ENCODE measurements around the gene RASGRF1.

The RASGRF1 gene

DNA sequence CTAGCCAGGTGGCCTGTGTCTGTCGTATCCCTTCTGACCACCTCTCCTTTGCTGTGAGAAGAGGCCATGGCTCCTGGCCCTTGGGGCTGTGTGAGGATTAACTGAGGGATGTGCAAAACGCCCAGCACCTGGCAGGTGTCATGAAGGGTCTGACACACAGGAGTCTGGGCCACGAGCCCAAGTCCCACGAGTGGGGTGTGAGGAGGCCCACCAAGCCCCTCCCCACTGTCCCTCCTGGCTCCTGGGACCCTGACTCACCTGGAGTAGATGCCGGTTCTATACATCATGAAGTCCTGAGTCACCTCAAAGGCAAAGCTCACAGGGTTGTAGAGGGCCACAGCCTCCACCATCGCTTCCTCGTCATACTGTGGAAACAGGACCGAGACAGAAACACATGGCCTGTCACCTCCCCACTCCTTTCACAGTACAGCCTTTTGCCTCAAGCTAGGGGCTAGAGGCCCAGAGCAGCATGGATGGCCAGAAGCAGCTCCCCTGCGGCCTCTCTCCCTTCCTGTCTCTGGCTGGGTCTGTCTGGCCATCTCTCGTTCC, 165.4 kb downstream of the RASGRF1 start:
- no peak overlapping the region for H3K4me3 ChIP-seq (ENCODE audit: low read depth, low read length)
- ChIA-PET CTCF (interaction anchor here (0.6 to 3.1 kb wide), 4 partner anchors 12 to 187 kb away, joined by 3 to 24 read pairs (median 4); no protein-coding TSS in a partner anchor), POLR2A (interaction anchor here (0.5 kb wide), 1 partner anchor 18 kb away, joined by 4 read pairs; no protein-coding TSS in a partner anchor)
- TF ChIP-seq, protein P1, sequence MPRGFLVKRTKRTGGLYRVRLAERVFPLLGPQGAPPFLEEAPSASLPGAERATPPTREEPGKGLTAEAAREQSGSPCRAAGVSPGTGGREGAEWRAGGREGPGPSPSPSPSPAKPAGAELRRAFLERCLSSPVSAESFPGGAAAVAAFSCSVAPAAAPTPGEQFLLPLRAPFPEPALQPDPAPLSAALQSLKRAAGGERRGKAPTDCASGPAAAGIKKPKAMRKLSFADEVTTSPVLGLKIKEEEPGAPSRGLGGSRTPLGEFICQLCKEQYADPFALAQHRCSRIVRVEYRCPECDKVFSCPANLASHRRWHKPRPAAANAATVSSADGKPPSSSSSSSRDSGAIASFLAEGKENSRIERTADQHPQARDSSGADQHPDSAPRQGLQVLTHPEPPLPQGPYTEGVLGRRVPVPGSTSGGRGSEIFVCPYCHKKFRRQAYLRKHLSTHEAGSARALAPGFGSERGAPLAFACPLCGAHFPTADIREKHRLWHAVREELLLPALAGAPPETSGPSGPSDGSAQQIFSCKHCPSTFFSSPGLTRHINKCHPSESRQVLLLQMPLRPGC (tag by site-specific recombination; IDR thresholded peaks at IDR 0.05): no peak
- TF ChIP-seq, protein P2, sequence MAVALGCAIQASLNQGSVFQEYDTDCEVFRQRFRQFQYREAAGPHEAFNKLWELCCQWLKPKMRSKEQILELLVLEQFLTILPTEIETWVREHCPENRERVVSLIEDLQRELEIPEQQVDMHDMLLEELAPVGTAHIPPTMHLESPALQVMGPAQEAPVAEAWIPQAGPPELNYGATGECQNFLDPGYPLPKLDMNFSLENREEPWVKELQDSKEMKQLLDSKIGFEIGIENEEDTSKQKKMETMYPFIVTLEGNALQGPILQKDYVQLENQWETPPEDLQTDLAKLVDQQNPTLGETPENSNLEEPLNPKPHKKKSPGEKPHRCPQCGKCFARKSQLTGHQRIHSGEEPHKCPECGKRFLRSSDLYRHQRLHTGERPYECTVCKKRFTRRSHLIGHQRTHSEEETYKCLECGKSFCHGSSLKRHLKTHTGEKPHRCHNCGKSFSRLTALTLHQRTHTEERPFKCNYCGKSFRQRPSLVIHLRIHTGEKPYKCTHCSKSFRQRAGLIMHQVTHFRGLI (tag by site-specific recombination; IDR thresholded peaks at IDR 0.05): no peak
- TF ChIP-seq ZNF791 (tag by site-specific recombination; IDR thresholded peaks at IDR 0.05) (no peak), ZSCAN23 (tag by site-specific recombination; IDR thresholded peaks at IDR 0.05) (no peak), ZNF175 (tag by site-specific recombination; IDR thresholded peaks at IDR 0.05) (no peak), ZNF404 (tag by site-specific recombination; IDR thresholded peaks at IDR 0.05) (no peak), ZSCAN30 (tag by site-specific recombination; IDR thresholded peaks at IDR 0.05) (no peak), FEZF1 (tag by site-specific recombination; IDR thresholded peaks at IDR 0.05) (no peak), SCRT1 (tag by site-specific recombination; IDR thresholded peaks at IDR 0.05; ENCODE audit: borderline replicate concordance) (no peak)
- TF ChIP-seq, protein P3, sequence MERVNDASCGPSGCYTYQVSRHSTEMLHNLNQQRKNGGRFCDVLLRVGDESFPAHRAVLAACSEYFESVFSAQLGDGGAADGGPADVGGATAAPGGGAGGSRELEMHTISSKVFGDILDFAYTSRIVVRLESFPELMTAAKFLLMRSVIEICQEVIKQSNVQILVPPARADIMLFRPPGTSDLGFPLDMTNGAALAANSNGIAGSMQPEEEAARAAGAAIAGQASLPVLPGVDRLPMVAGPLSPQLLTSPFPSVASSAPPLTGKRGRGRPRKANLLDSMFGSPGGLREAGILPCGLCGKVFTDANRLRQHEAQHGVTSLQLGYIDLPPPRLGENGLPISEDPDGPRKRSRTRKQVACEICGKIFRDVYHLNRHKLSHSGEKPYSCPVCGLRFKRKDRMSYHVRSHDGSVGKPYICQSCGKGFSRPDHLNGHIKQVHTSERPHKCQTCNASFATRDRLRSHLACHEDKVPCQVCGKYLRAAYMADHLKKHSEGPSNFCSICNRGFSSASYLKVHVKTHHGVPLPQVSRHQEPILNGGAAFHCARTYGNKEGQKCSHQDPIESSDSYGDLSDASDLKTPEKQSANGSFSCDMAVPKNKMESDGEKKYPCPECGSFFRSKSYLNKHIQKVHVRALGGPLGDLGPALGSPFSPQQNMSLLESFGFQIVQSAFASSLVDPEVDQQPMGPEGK (tag by site-specific recombination; IDR thresholded peaks at IDR 0.05): no peak
- H3K9me3 ChIP-seq (ENCODE audit: control insufficient read depth, insufficient read depth, low read depth, low read length): no peaks in the 10 kb centered on the region
- no peaks in the 10 kb centered on the region for H3K4me1 ChIP-seq (ENCODE audit: control insufficient read depth, insufficient read depth, low read length)
- no peak overlapping the region for H3K27ac ChIP-seq (ENCODE audit: extremely low read depth, low read depth, low read length)
- H3K36me3 ChIP-seq (ENCODE audit: control insufficient read depth in 2 of 2, insufficient read depth in 1 of 2, low read length in 2 of 2): peaks cover 16 to 61% of the 10 kb centered on the region in 2 experiments; a peak in 2 of 3 replicates

DNA sequence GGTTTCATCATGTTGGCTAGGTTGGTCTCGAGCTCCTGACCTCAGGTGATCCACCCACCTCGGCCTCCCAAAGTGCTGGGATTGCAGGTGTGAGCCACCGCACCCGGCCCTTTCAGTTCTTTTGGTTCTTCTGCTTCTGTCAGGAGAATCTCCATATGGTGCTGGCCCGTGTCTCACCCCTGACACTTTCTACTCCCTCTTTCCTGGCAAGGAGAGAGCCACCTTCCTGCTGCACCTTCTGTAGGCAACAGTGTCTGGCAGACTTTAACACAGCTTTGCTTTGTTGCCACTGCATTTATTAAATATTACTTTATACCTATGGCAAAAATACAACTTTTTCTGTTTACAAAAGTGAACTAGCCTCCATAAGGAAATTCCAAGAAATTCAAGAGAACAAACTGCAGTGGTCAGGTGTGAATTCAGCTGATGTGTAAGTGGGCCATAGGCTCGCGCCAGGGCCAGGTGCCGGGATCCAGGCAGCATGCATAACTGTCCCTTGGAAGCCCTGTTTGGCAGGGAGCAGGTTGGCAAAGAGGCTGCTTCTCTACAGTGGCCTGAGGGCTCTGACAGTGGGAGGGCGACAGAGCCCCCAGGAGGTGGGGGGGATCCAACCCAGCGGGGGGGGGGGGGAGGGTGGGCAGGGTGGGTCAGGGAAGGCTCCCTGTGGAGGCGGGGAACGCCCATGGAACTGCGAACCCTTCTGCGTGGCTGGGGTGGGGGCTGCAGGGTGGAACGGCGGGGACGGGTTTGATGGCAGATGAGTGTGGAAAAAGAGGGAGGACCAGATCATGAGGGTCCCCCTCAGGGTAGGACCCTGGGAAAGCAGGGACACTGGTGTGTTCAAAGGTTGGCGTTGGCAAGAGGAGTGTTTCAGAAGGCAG, 166.9 kb downstream of the RASGRF1 start:
- ChIA-PET CTCF (interaction anchor here (0.6 to 3.1 kb wide), 6 partner anchors 15 to 679 kb away, joined by 3 to 24 read pairs (median 3); no protein-coding TSS in a partner anchor), POLR2A (no interaction called here)
- Histone ChIP-seq H3K4me3 (ENCODE audit: low read depth, low read length) (no peak overlapping the region), H3K27ac (ENCODE audit: extremely low read depth, low read depth, low read length) (no peak overlapping the region), H3K4me1 (ENCODE audit: control insufficient read depth, insufficient read depth, low read length) (no peaks in the 10 kb centered on the region), H3K36me3 (ENCODE audit: control insufficient read depth in 2 of 2, insufficient read depth in 1 of 2, low read length in 2 of 2) (peaks cover 30 to 63% of the 10 kb centered on the region in 2 experiments), H3K9me3 (ENCODE audit: control insufficient read depth, insufficient read depth, low read depth, low read length) (no peaks in the 10 kb centered on the region)
- TF ChIP-seq ZBTB8A (tag by site-specific recombination; IDR thresholded peaks at IDR 0.05) (no peak), ZNF558 (tag by site-specific recombination; IDR thresholded peaks at IDR 0.05) (no peak), ZSCAN23 (tag by site-specific recombination; IDR thresholded peaks at IDR 0.05) (no peak), ZNF677 (tag by site-specific recombination; IDR thresholded peaks at IDR 0.05) (no peak), GLI4 (tag by site-specific recombination; IDR thresholded peaks at IDR 0.05) (no peak), GLIS1 (tag by site-specific recombination; IDR thresholded peaks at IDR 0.05) (no peak), SCRT1 (tag by site-specific recombination; IDR thresholded peaks at IDR 0.05; ENCODE audit: borderline replicate concordance) (no peak)
- TF ChIP-seq, protein P4, sequence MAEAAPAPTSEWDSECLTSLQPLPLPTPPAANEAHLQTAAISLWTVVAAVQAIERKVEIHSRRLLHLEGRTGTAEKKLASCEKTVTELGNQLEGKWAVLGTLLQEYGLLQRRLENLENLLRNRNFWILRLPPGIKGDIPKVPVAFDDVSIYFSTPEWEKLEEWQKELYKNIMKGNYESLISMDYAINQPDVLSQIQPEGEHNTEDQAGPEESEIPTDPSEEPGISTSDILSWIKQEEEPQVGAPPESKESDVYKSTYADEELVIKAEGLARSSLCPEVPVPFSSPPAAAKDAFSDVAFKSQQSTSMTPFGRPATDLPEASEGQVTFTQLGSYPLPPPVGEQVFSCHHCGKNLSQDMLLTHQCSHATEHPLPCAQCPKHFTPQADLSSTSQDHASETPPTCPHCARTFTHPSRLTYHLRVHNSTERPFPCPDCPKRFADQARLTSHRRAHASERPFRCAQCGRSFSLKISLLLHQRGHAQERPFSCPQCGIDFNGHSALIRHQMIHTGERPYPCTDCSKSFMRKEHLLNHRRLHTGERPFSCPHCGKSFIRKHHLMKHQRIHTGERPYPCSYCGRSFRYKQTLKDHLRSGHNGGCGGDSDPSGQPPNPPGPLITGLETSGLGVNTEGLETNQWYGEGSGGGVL (tag by site-specific recombination; IDR thresholded peaks at IDR 0.05): no peak
- TF ChIP-seq, protein P5, sequence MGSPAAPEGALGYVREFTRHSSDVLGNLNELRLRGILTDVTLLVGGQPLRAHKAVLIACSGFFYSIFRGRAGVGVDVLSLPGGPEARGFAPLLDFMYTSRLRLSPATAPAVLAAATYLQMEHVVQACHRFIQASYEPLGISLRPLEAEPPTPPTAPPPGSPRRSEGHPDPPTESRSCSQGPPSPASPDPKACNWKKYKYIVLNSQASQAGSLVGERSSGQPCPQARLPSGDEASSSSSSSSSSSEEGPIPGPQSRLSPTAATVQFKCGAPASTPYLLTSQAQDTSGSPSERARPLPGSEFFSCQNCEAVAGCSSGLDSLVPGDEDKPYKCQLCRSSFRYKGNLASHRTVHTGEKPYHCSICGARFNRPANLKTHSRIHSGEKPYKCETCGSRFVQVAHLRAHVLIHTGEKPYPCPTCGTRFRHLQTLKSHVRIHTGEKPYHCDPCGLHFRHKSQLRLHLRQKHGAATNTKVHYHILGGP (tag by site-specific recombination; IDR thresholded peaks at IDR 0.05): no peak
- TF ChIP-seq, protein P6, sequence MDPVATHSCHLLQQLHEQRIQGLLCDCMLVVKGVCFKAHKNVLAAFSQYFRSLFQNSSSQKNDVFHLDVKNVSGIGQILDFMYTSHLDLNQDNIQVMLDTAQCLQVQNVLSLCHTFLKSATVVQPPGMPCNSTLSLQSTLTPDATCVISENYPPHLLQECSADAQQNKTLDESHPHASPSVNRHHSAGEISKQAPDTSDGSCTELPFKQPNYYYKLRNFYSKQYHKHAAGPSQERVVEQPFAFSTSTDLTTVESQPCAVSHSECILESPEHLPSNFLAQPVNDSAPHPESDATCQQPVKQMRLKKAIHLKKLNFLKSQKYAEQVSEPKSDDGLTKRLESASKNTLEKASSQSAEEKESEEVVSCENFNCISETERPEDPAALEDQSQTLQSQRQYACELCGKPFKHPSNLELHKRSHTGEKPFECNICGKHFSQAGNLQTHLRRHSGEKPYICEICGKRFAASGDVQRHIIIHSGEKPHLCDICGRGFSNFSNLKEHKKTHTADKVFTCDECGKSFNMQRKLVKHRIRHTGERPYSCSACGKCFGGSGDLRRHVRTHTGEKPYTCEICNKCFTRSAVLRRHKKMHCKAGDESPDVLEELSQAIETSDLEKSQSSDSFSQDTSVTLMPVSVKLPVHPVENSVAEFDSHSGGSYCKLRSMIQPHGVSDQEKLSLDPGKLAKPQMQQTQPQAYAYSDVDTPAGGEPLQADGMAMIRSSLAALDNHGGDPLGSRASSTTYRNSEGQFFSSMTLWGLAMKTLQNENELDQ (tag by site-specific recombination; IDR thresholded peaks at IDR 0.05; ENCODE audit: low read depth): no peak
- TF ChIP-seq, protein P7, sequence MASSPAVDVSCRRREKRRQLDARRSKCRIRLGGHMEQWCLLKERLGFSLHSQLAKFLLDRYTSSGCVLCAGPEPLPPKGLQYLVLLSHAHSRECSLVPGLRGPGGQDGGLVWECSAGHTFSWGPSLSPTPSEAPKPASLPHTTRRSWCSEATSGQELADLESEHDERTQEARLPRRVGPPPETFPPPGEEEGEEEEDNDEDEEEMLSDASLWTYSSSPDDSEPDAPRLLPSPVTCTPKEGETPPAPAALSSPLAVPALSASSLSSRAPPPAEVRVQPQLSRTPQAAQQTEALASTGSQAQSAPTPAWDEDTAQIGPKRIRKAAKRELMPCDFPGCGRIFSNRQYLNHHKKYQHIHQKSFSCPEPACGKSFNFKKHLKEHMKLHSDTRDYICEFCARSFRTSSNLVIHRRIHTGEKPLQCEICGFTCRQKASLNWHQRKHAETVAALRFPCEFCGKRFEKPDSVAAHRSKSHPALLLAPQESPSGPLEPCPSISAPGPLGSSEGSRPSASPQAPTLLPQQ (tag by site-specific recombination; IDR thresholded peaks at IDR 0.05): no peak

All from HEK293 (cell line).